H1 (cell line): ENCODE measurements around the gene ATP8B3.

Source experiments
- JUND ChIP-seq: IDR thresholded peaks from 2 replicates; pipeline ENCODE4 v1.6.1; 2011; ENCODE audit warnings: mild to moderate bottlenecking, improper control_type of control experiment, low read length
- POLR2A ChIP-seq, 2 experiments: IDR thresholded peaks; 1 replicate in 1 of 2; 2 replicates in 1 of 2; pipeline ENCODE4 v1.6.1; 2011; ENCODE audit warnings: low read depth in 2 of 2, low read length in 2 of 2, mild to moderate bottlenecking in 2 of 2; ENCODE audit errors: control extremely low read depth in 1 of 2
- POLR2AphosphoS5 ChIP-seq: IDR thresholded peaks from 2 replicates; pipeline ENCODE4 v1.6.1; 2011; ENCODE audit warnings: low read depth, low read length
- SP1 ChIP-seq: IDR thresholded peaks from 2 replicates; pipeline ENCODE4 v1.6.1; 2011; ENCODE audit warnings: low read depth, low read length
- TEAD4 ChIP-seq: IDR thresholded peaks from 2 replicates; pipeline ENCODE4 v1.6.1; 2012; ENCODE audit warnings: low read depth, low read length, inconsistent platforms, mixed read lengths

- TF ChIP-seq TEAD4: no peak
- TF ChIP-seq JUND: no peak
- TF ChIP-seq POLR2A (IDR thresholded peaks at IDR 0.05; ENCODE audit: control extremely low read depth in 1 of 2, low read depth in 2 of 2, low read length in 2 of 2): no peak
- TF ChIP-seq SP1: no peak
- no peak for TF ChIP-seq POLR2AphosphoS5
Observed at GRCh38 chr19:1761528-1762242, 50.4 kb downstream of the ATP8B3 start.
